H1 (cell line): Measurements from ENCODE around the gene PARP14. TPM values are rescaled to one million over a fixed set of nuclear protein-coding genes. Genes with fewer than 3 reads are reported as not detected.

Experiments
- BACH1 ChIP-seq: IDR thresholded peaks from 2 replicates; pipeline ENCODE4 v1.6.1; 2012; ENCODE audit warnings: low read length, improper control_type of control experiment
- BCL11A ChIP-seq, 2 experiments: IDR thresholded peaks; one replicate each; pipeline ENCODE4 v1.6.1; 2011; ENCODE audit warnings: low read depth in 2 of 2, low read length in 2 of 2, mild to moderate bottlenecking in 2 of 2
- CHD7 ChIP-seq: fragments of 300-600 bp; sonication (generic); IDR thresholded peaks from 2 replicates; pipeline ENCODE4 v1.7.1; 2012; ENCODE audit warnings: low read length, moderate library complexity, mild to moderate bottlenecking, inconsistent platforms; ENCODE audit not compliant: insufficient replicate concordance
- EZH2 ChIP-seq: fragments of 200-600 bp; sonication (generic); IDR thresholded peaks from 2 replicates; pipeline ENCODE4 v1.7.1; 2012; ENCODE audit warnings: low read depth, mild to moderate bottlenecking, moderate library complexity, low read length, inconsistent platforms; ENCODE audit not compliant: severe bottlenecking
- HDAC2 ChIP-seq, 2 experiments: fragments of 300-600 bp in 1 of 2; sonication (generic) in 1 of 2; IDR thresholded peaks; 2 replicates each; pipeline ENCODE4 v1.6.1; 2011 to 2012; ENCODE audit warnings: low read depth in 2 of 2, low read length in 2 of 2, mild to moderate bottlenecking in 2 of 2, moderate library complexity in 2 of 2, borderline replicate concordance in 1 of 2, inconsistent platforms in 1 of 2
- KDM5A ChIP-seq: fragments of 200-600 bp; IDR thresholded peaks from 2 replicates; pipeline ENCODE4 v1.7.1; 2012; ENCODE audit warnings: mild to moderate bottlenecking, low read length, inconsistent platforms, mixed read lengths
- MAFK ChIP-seq: IDR thresholded peaks from 2 replicates; pipeline ENCODE4 v1.6.1; 2012; ENCODE audit warnings: low read depth, mild to moderate bottlenecking, improper control_type of control experiment, low read length
- NANOG ChIP-seq: IDR thresholded peaks from 2 replicates; pipeline ENCODE4 v1.6.1; 2011; ENCODE audit warnings: low read length, low read depth, mild to moderate bottlenecking, inconsistent platforms; ENCODE audit not compliant: insufficient read depth, poor library complexity, severe bottlenecking
- RAD21 ChIP-seq, 2 experiments: IDR thresholded peaks in 1 of 2; conservative IDR thresholded peaks in 1 of 2; 2 replicates each; pipeline ENCODE4 v1.6.1; 2011; ENCODE audit warnings: low read depth in 2 of 2, low read length in 2 of 2, improper control_type of control experiment in 1 of 2, inconsistent platforms in 1 of 2, mild to moderate bottlenecking in 1 of 2, moderate library complexity in 1 of 2
- TCF12 ChIP-seq: IDR thresholded peaks from 2 replicates; pipeline ENCODE4 v1.6.1; 2011; ENCODE audit warnings: low read depth, mild to moderate bottlenecking, low read length
- YY1 ChIP-seq: IDR thresholded peaks from 2 replicates; pipeline ENCODE4 v1.6.1; 2011; ENCODE audit warnings: low read depth, mild to moderate bottlenecking, low read length
- polyA plus RNA-seq, 7 experiments: library from polyadenylated mRNA; depleted of rRNA in 3 of 7; stranded (reverse) in 5 of 7; unstranded in 2 of 7; fragments of >200 nt in 5 of 7; fragments of 200-250 nt in 2 of 7; gene quantifications; 1 replicate in 5 of 7; 2 replicates in 1 of 7; 4 replicates in 1 of 7; pipeline versions ENCODE4 v1.2.1 to v1.2.3, GENCODE V29; 2011 to 2013; ENCODE audit warnings: missing spikeins in 2 of 7, mixed read lengths in 2 of 7
- total RNA-seq: library from RNA; stranded (reverse); fragmentation: NEBNext Ultra II Directional; extraction: Animal tissue kit (Norgen Biotek cat#: 25700); gene quantifications from 2 replicates; pipeline ENCODE4 v1.2.1, GENCODE V29; 2021

The PARP14 gene
- total and polyA plus RNA-seq, 2 of the 8 experiments (the other 6 are each of a cell fraction or from before 2014, with no cell fraction given) = 12.6 to 17.6 TPM

- TF ChIP-seq CHD7 (no peak), NANOG (no peak), BCL11A (IDR thresholded peaks at IDR 0.05; ENCODE audit: low read depth in 2 of 2, low read length in 2 of 2) (no peak), MAFK (no peak), KDM5A (no peak), EZH2 (no peak), BACH1 (no peak), HDAC2 (IDR thresholded peaks at IDR 0.05; ENCODE audit: borderline replicate concordance in 1 of 2, low read depth in 2 of 2, low read length in 2 of 2) (no peak), RAD21 (IDR thresholded peaks at IDR 0.05 in 1 of 2, conservative IDR thresholded peaks at IDR 0.05 in 1 of 2; ENCODE audit: low read depth in 2 of 2, low read length in 2 of 2) (no peak), TCF12 (no peak), YY1 (no peak)
These were observed 37.7 kb upstream of the PARP14 start (continued) for GRCh38 chr3:122642935-122643334.
